SK-N-SH (cell line): ENCODE results near the gene EGFLAM.
A peak's percentile ranks its signal among the peaks of the same experiment; 100 is the strongest.

Source experiments
- EP300 ChIP-seq, 2 experiments: IDR thresholded peaks; 2 replicates each; pipeline versions ENCODE4 v1.4.0 to v1.6.1; 2012; ENCODE audit warnings: borderline replicate concordance in 1 of 2, low read depth in 1 of 2, low read length in 1 of 2
- MXI1 ChIP-seq: IDR thresholded peaks from 2 replicates; pipeline ENCODE4 v1.6.1; 2012; ENCODE audit warnings: mild to moderate bottlenecking, low read depth, low read length, improper control_type of control experiment
- REST ChIP-seq: IDR thresholded peaks from 2 replicates; pipeline ENCODE4 v1.6.1; 2012; ENCODE audit warnings: mild to moderate bottlenecking, low read depth, low read length, moderate library complexity
- TF ChIP-seq, protein P1 (sequence below): fragments of 200-600 bp; sonication (generic); IDR thresholded peaks from 2 replicates; pipeline ENCODE4 v1.6.1; 2017; ENCODE audit warnings: antibody characterized with exemption, mild to moderate bottlenecking, moderate library complexity

- TF ChIP-seq, protein P1, sequence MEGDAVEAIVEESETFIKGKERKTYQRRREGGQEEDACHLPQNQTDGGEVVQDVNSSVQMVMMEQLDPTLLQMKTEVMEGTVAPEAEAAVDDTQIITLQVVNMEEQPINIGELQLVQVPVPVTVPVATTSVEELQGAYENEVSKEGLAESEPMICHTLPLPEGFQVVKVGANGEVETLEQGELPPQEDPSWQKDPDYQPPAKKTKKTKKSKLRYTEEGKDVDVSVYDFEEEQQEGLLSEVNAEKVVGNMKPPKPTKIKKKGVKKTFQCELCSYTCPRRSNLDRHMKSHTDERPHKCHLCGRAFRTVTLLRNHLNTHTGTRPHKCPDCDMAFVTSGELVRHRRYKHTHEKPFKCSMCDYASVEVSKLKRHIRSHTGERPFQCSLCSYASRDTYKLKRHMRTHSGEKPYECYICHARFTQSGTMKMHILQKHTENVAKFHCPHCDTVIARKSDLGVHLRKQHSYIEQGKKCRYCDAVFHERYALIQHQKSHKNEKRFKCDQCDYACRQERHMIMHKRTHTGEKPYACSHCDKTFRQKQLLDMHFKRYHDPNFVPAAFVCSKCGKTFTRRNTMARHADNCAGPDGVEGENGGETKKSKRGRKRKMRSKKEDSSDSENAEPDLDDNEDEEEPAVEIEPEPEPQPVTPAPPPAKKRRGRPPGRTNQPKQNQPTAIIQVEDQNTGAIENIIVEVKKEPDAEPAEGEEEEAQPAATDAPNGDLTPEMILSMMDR: peak; percentile 33; the same call in 1 of the 2 replicates
- TF ChIP-seq EP300 (IDR thresholded peaks at IDR 0.05; ENCODE audit: borderline replicate concordance in 1 of 2, low read depth in 1 of 2, low read length in 1 of 2) (no peak), REST (no peak), MXI1 (no peak)
Measured at GRCh38 chr5:38258319-38259061, at the start of gene EGFLAM.
